VCaP (cell line): Measurements from ENCODE around the gene HDDC3.

Experiments used
- H3K27ac ChIP-seq: fragments of 450-650 bp; 2 replicates; pipeline ENCODE4 v1.5.1; 2017
- CTCF ChIP-seq: fragments of 450-650 bp; conservative IDR thresholded peaks from 2 replicates; pipeline ENCODE4 v1.5.1; 2017; ENCODE audit warnings: mild to moderate bottlenecking, moderate library complexity

The HDDC3 gene

GRCh38 chr15:90957791-90958190 lies 25.4 kb upstream of the HDDC3 start:
- H3K27ac ChIP-seq, result peak overlapping the region; percentile 92
- TF ChIP-seq CTCF, result no peak

GRCh38 chr15:90957031-90957790 lies 24.9 kb upstream of the HDDC3 start:
- TF ChIP-seq CTCF, result no peak
- peak overlapping the region; percentile 92 for H3K27ac ChIP-seq

GRCh38 chr15:90956274-90957030 lies 24.1 kb upstream of the HDDC3 start:
- TF ChIP-seq CTCF, result peak; percentile 100
- H3K27ac ChIP-seq, result peak overlapping the region; percentile 92

GRCh38 chr15:90955624-90956273 lies 23.4 kb upstream of the HDDC3 start:
- peak overlapping the region; percentile 92 for H3K27ac ChIP-seq
- TF ChIP-seq CTCF, result no peak

GRCh38 chr15:90954712-90955623 lies 22.6 kb upstream of the HDDC3 start, which contains the start of gene RCCD1:
Gene RCCD1, plus strand, starts transcription at chr15:90954884. Its CDS starts 1,851 bp downstream, at chr15:90956735.
- no peak for TF ChIP-seq CTCF
- peak within 1 kb of the TSS; percentile 92 for H3K27ac ChIP-seq

GRCh38 chr15:90953947-90954711 lies 21.8 kb upstream of the HDDC3 start:
- no peak for TF ChIP-seq CTCF
- no peak overlapping the region for H3K27ac ChIP-seq
